GM18873 (cell line): ENCODE data around the gene PRDM15.

ENCODE experiments used
- ATAC-seq: cut with Tn5 transposase; IDR thresholded peaks from one replicate; pipeline ENCODE4 v1.9.1; 2021; ENCODE audit warnings: mild to moderate bottlenecking, moderate library complexity, moderate number of reproducible peaks; ENCODE audit not compliant: unreplicated experiment, low FRiP score

The PRDM15 gene

DNA sequence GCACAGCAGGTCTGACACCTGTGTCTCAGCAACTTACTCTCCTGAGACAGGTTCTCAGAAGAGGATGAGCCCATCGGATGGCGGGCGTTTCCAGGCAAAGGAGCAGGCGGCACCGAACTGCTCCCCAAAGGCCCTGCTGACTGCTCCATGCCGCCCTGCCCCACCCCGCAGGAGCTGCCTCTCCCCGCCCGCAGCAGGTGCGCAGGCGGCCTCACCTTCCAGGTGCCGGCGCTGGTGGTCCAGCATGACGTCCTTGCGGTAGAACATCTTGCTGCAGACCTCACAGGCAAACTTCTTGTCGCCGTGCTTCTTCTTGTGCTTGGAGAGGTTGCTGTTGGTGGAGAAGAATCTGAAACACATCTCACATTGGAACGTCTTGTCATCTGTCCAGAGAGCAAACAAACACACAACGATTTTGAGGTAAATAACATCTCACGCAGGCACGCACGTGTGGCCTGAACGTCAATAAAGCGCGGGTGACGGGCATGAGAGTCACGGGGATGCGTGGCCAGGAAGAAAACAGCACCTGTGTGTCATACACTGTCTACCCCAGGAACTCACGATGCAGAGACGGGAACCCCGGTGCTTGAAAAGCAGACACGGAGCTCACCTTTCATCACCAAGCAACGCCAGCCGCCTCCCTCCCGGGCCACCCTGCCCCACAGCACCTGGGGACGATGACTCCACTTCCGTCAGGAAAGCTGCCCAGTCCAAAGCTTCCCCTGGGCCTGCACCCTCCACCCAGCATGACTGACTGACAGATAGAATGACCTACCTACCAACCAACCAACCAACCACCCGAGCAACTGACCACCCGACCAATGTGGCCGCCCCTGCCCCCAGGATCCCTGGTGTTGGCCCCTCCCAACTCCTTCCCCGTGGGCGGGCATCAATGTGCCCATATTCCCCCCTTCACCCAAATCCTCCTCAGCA lies 50.9 kb downstream of the PRDM15 start:
- no peak for ATAC-seq

DNA sequence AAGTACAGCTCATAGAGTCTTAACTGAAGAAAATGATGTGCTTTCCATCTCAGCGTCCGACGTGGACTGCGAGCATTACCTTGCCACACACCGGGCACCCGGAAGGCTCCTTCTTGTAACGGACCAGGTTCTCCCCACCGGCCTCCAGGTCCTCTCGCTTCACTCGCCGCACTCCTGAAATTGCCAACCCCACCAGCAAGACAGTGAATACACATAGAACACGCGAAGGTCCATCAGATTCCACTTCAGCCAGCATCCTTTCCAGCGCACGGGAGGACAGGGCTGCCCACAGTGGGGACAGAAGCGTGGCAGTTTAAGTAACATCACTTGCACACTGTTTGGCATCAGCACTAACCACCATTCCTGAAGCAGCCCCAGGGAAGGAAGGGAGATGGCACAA lies 53.3 kb downstream of the PRDM15 start:
- ATAC-seq: no peak

DNA sequence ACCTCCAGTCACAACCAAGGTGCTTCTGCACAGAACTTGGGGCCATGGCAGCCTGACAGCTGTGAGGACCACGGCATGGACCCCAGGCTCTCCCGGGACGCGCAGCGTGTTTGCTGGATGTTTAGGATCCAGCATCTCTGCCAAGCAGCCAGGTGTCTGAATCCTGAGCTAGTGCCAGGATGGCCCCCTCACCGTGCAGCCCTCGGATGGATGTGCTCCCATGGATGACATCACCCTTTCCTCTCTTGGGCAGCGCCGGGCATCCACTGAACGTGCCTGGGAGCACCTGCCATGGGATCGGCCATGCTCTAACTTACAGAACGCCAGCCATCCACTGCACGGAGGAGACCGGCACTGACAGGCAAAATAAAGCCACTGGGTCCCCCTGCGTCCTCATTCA lies 53.9 kb downstream of the PRDM15 start:
- no peak for ATAC-seq

GRCh38 chr21:41824466-41825207 lies 54.5 kb downstream of the PRDM15 start:
- no peak for ATAC-seq

DNA sequence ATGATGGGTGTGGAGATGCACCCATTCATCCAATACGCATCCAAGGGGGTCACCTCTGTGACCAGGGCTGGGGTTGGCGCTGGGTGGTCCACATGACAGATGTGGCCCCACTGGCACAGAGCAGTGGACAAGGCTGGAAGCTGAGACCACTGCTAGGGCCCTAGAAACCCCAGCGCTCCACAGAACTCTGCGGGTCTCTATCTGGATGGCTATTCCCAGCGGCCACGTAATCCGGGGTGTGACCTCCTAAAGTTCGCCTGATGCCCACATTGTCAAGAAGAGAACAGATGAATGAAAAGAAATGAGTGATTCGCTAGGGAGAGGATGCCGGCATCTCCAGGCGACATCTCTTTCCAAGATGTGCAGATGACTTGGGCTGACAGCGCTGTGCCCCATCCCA lies 55.2 kb downstream of the PRDM15 start:
- ATAC-seq: no peak

GRCh38 chr21:41823166-41823565 lies 56.0 kb downstream of the PRDM15 start:
- ATAC-seq: no peak

DNA sequence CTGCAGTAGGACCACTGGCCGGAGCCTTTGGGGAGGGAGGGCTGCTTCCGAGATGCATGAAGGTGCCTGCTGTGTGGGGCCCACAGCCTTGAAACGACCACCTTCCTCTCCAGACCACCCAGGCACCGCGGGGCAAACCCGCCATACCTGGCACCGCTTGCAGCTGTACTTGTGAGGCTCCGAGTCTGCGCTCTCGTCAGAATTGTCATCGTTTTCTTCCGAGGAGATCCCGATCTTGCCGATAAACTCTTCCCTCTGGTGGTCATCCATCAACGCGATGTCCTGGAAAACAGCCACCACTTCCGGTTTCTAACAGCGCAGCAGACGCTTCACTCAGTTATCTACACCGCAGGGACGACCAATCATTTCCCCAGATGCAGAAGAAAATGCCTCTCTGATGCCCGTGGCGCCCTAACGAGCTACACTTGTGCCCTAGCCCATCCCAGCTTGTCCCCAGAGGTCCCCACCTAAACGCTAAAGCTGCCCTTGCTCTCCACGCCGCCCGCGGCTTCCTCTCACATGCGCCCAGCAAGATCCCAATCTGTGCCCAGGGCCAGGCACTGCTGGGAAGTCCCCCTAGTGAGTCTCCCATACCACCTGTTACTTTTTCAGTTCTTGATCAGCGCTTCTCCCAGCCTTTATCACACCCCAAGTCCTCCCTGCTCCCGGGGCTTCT lies 57.2 kb downstream of the PRDM15 start:
- no peak for ATAC-seq

DNA sequence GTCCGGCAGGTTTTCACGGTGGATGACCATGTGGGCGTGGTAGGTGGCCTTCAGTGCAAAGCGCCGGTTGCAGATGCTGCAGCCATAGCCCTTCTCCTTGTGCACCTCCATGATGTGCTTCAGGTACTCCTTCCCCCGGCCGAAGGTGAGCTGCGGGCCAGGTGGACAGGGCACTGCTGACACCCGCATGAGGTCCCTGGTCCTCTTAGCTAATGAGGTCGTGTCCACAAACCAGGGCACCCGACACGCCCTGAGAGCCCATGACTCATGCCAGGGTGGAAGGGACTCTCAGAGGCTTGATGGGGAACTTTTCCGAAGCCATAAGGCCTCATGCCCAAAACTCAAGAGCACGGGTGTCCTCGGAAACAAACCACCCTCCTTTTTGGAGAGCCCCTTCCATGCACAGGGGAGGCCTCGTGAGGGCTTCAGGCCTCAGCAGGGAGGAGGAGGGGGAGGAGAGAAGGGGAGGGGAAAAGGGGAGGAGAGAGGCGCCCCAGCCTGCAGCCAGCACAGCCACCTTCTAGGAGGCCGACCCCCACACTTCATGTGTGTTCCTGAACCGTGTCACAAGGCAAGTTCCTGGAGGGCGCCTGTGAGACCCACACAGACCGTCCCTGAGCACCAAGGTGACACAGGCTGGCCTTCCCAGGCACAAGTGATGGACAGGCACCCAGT lies 57.9 kb downstream of the PRDM15 start:
- ATAC-seq: no peak

DNA sequence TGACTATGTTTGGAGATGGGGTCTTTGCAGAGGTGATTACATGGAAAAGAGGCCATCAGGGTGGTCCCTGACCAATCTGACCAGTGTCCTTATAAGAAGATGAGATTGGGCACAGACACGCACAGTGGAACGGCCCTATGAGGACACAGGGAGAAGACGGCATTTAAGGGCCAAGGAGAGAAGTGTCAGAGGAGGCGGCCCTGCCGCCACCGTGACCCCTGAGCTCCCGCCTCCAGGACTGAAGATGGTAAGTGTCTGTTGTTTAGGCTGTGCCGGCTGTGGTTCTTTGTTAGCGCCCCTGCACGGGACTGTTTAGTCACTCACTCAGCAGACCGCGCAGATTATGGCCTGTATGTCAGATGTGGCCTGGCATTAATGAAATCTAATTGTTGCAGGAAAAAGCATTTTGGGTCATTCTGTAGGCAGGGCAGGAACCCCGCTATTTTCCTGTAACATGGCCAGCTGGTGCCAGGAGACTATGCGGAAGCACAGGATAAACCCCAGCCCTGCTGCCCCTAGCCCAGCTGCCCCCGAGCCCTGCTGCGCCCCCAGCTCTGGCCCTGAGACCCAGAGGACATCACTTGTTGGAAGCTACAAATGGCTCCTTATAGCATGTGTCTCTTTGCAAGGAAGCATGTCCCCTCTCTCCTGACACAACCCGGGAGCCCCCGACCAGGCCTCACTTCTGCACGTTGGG lies 58.6 kb downstream of the PRDM15 start:
- ATAC-seq: no peak

- no peak for ATAC-seq
Observed at GRCh38 chr21:41819856-41820281, 59.3 kb downstream of the PRDM15 start.

- ATAC-seq: no peak
Observed at GRCh38 chr21:41819236-41819855, 59.8 kb downstream of the PRDM15 start.

DNA sequence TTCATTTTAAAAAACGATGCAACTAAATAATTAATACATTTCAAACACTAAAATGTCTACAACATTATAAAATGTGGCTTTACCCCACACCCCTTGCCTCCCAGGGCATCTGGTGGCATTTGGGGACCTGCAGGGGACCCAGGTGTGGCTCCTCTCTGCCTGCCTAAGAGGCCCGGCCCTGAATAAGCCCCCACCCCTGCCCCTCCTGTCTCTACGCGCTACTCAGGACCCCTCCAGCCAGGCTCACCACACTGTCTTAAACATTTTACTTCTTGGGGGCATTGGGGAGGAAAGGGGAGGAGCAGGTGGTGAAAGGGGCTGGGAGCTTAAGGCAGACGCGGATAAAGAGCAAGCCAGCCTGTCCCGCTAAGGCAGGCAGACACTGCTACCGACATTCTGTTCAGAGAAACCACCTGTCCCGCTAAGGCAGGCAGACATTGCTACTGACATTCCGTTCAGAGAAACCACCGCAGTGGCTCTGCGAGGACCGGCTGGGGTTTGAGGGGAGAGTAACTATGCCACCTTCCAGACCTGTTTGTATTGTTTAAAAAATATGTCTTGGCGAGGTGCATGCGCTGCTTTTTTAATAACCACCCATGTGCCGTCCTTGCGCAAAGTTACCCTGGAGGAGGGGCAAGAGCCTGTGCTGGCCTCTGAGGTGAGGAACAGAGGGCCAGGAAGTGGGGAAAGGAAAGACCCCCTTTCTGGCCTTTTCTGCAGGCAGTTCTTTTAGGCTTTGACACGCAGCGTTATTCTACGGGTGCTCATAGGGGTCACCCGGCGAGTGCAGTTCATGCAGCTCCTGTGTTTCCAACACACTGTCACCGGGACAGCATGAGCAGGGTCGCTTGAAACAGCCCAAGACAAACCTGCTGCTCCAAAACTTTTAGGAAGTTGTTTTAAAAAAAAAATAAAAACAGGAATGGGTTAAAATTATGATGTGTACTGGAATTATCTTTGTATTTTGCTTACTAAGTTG lies 61.0 kb downstream of the PRDM15 start:
- ATAC-seq: no peak

DNA sequence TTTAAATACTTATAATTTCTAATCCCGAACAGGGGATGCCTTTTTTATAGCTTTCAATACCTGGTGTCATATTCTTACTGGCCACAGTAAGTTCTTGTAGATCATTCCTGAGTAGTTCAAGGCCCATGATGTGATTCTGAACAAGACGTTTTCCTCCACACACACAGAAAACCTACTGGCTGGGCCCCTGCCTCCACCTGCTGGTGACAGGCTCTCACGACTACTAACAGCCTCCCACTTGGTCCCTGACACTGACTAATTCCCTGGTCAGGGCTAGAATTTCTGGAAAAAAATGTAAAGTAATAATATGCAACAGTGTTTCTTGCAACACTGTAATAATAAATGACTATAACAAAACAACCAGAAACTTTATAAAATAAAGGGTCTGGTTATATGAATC lies 61.9 kb downstream of the PRDM15 start:
- ATAC-seq: no peak

DNA sequence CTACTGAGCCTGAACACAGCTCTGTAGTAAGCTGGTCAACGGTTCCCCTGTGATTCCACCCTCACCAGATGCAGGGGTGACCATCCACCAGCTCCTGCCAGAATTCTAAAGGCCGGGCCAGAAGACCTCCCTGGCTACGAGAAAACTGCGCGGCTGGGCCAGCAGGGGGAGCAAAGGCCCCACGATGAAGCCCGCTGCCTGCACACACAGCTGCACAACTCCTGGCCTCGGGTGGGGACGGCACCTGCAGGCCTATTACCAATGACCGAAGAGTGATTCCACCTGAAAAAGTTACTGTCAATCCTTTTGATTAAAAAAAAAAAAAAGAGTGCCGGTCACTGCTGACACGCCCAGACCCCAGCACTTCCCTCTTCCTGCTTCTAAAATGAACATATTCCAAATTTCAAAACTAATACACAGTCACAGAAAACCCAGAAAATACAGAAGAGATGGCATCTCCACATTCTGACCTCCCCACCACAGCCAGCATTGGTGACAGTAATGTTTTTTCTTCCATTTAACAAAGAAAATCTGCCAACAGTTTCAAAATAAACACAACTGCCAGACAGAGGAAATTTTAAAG lies 62.5 kb downstream of the PRDM15 start:
- no peak for ATAC-seq

GRCh38 chr21:41815652-41816582 lies 63.2 kb downstream of the PRDM15 start:
- ATAC-seq: no peak

GRCh38 chr21:41813226-41813625 lies 65.9 kb downstream of the PRDM15 start:
- ATAC-seq: no peak

- no peak for ATAC-seq
Observed at GRCh38 chr21:41812679-41813078, 66.5 kb downstream of the PRDM15 start.
